ENCODE results near the gene PADI1.

The PADI1 gene

GRCh38 chr1:17183388-17184160, 21.4 kb upstream of the PADI1 start:
- no peak for DNase-seq

- no peak for DNase-seq
Measured at GRCh38 chr1:17184161-17184665, 20.7 kb upstream of the PADI1 start.

GRCh38 chr1:17184822-17185484, 20.0 kb upstream of the PADI1 start:
- DNase-seq = no peak

- DNase-seq = no peak
Measured at GRCh38 chr1:17185485-17185860, 19.5 kb upstream of the PADI1 start.

GRCh38 chr1:17186216-17186909, 18.6 kb upstream of the PADI1 start:
- no peak for DNase-seq

GRCh38 chr1:17187051-17187450, 17.9 kb upstream of the PADI1 start:
- DNase-seq = no peak

- no peak for DNase-seq
Measured at GRCh38 chr1:17188217-17188616, 16.7 kb upstream of the PADI1 start.

GRCh38 chr1:17188889-17189631, 15.9 kb upstream of the PADI1 start:
- no peak for DNase-seq

GRCh38 chr1:17189632-17189990, 15.3 kb upstream of the PADI1 start:
- no peak for DNase-seq

GRCh38 chr1:17190010-17190995, 14.6 kb upstream of the PADI1 start:
- DNase-seq = no peak

GRCh38 chr1:17191990-17192242, 13.0 kb upstream of the PADI1 start:
- no peak for DNase-seq

- no peak for DNase-seq
Measured at GRCh38 chr1:17192394-17193221, 12.3 kb upstream of the PADI1 start.

- DNase-seq = no peak
Measured at GRCh38 chr1:17193222-17194132, 11.5 kb upstream of the PADI1 start.

GRCh38 chr1:17194133-17194475, 10.8 kb upstream of the PADI1 start:
- no peak for DNase-seq

GRCh38 chr1:17194615-17195528, 10.1 kb upstream of the PADI1 start:
- DNase-seq = no peak

- no peak for DNase-seq
Measured at GRCh38 chr1:17195731-17196130, 9.2 kb upstream of the PADI1 start.

GRCh38 chr1:17196496-17197185, 8.3 kb upstream of the PADI1 start:
- DNase-seq = no peak

GRCh38 chr1:17197696-17198095, 7.2 kb upstream of the PADI1 start:
- no peak for DNase-seq

All from cerebellar nuclear complex (tissue), 1 donor.